ENCODE results near the gene NRP2.
A peak's percentile ranks its signal among the peaks of the same experiment; 100 is the strongest.

Gene NRP2

DNA sequence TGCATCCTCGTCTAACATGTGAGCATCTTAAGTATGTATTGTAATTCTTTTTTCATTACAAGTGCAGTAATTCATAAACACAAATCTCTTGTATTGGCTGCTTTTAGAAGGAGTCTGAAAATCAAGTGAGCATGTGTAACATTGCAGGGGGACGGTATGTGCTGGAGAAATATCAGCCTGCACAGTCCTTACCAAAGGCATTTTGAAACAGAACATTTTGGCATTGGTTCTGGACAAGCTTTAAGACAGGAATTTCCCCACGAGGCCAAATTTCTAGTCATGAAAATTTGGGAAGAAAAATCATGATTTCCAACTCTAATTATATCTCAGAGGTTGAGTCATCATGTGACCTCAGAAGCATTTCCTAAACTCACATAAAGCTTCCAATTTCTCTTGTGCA lies 24.7 kb upstream of the NRP2 start:
- DNase-seq (ENCODE audit: extremely low spot score, insufficient read length, low read depth): no peak
- FAIRE-seq: no peak

DNA sequence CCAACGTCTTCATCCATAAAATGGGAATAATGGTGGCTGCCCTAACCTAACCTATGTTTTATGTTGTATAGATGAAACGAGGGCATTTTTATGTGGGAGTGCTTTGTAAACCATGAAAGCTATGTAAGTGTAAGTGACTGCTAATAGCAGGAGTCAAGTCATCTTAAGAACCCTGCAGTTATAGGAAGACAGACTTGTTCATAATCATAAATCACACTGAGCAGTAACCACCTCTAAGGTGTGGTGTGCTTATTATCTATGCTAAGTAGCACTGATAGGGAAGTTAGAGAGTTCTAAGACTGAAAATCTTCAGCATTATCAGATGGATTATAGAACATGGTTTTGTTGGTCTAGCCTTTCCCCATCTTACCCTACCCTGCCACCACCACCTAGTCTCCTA lies 24.2 kb upstream of the NRP2 start:
- FAIRE-seq: no peak

DNA sequence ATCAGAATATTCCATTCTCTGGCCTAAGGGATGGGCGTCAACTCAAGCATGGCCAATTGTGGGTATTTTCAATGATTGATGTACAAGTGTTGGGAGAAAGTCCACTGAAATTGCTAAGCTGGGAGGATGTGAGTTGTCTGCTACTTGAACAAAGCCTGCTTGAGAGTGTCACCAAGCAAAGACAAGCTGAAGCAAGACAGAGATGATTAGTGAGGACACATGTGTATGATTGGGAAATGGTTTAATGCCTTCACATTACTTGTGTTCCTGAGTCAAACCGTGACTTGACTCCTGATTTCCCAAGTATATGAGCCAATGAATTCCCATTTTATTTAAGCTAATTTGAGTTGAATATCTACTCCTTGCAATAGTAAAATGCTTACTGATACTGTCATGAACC lies 23.7 kb upstream of the NRP2 start:
- FAIRE-seq: no peak
- DNase-seq (ENCODE audit: extremely low spot score, insufficient read length, low read depth): no peak

More for the DNA sequence above, 24.2 kb upstream of the NRP2 start:
- DNase-seq (ENCODE audit: extremely low spot score, insufficient read length, low read depth): no peak

DNA sequence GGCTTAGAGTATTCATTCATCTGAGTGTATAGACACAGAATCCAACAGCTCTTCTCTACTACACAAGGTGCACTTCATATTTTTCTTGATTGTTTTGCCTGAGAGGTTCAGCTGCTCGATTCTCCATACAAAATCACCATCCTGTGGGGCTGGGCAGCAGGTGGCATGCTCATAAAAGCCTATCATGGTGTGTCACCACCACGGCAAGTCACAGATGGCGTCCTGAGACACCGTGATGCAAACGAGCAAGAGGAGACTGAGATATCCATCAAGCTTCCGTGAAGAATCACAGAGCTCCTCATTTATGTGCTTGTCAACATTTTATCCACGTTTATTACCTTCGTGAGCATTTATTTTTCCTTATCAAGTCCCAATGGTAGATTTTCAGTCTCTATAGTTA lies 22.4 kb upstream of the NRP2 start:
- DNase-seq (ENCODE audit: extremely low spot score, insufficient read length, low read depth) (no peak), FAIRE-seq (no peak)

DNA sequence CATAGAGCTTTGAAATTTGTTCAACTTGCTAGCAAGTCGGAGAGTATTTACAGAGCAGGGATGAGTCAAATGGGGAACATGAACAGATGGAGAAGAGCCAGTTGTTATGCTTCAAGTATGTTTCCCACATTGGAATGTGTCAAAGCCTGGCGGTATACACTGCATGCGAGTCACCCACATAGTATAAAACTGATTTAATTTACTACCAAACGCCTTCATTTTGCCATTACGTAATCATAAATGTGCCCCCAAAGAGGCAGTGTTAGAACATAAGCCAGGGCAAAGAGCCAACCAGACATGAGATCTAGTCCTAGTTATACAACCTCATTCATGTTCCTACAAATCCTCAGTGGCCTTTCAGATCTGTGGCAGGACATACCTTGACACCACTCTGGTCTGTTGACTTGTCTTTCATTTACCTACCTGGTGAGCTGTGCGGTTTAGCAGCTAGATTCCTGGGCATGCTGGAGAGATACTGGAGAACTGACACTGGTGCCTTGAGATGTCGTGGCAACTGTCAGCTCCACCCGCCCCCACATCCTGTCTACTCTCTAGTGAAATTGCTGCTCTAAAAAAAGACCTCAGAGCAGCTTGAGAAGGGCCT lies 21.7 kb upstream of the NRP2 start:
- DNase-seq (ENCODE audit: extremely low spot score, insufficient read length, low read depth) (no peak), FAIRE-seq (peak; percentile 12)

DNA sequence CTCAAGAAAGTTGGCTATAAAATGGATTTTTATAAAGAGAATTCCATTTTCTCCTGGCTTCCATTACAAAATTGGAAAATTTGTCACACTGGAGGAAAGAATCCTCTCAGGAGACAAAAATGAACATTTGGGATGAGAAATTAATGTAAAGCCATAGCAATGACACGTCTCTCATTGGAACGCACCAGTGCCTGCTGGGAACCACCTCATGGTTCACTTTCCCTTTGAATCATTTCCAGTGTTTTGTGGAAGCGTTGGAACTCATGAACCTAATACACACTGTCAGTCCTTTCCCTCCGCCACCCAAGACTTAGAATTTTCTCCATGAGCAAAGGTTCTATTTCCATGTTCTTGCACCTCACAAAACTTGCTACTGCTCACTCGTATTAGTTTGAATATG lies 21.0 kb upstream of the NRP2 start:
- no peak for DNase-seq (ENCODE audit: extremely low spot score, insufficient read length, low read depth)
- FAIRE-seq: no peak

DNA sequence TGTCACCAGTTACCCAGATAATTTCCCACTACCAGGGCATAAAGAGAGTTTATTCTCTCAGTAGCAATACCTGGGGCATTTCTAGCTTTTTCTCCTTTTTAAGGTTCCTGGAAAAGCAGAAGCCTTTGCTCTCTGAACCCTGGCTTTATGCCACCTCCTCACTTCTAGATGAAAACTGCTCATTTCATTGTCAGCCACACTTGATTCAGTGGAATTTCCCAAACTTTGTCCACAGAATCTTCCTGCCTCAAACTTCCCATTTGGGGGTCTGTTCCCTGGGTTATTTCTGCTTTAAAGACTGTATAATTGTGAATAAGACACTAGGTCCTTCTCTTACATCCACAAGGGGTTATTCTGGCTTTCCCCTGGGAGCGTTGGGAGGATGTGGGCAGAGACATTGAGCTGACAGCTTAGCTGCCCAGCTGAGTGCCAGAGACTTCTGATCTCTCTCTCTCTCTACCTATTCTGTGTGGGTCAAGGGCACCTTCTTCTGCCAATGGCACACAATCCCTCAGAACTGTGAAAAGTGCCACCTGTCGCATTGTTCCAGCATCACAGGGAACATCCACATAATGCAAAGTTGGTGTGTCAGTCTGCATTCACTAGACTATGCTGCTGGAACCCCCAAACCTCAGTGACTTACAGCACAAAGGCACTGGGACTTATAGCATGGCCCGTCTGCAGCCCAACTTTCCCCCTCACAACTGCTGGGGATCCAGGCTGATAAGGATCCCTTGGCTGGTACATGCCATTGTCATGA lies 19.9 kb upstream of the NRP2 start:
- FAIRE-seq (no peak), DNase-seq (ENCODE audit: extremely low spot score, insufficient read length, low read depth) (no peak)

DNA sequence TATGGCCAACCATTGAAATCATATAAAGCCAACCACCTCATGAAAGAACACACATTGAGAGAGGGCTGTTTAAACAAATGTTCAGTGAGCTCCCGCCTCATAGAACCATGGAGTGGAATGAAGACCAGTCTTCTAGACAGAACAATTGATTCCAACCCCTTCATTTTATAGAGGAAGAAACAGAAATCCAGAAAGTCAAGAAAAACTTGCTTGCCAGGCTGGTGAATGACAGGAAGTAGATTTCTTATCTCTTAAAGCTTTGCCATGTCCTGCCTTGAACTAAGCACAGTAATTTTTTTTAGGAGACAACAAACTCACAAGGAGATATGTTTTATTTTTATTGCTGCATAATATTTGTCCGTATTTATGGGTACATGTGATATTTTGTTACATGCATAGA lies 16.5 kb upstream of the NRP2 start:
- no peak for DNase-seq (ENCODE audit: extremely low spot score, insufficient read length, low read depth)
- FAIRE-seq: no peak

DNA sequence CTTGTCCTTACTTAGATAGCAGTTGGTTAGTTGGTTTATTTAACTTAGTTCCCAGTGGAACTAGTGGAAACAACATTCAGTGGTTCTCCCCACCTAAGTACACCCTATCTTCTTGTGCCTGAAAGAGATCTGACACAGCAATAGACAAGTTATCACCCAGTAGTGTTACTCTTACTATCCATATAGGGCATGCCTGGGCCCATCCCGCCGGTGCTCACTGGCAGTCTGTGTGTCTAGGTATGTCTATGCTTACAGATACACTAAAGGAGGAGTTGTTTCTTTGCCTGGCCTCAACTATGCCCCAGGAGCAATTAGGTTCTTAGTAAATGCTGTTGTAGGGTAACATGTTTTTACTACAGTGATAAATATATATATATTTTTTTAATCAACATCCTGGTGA lies 12.0 kb upstream of the NRP2 start:
- DNase-seq (ENCODE audit: extremely low spot score, insufficient read length, low read depth) (no peak), FAIRE-seq (no peak)

DNA sequence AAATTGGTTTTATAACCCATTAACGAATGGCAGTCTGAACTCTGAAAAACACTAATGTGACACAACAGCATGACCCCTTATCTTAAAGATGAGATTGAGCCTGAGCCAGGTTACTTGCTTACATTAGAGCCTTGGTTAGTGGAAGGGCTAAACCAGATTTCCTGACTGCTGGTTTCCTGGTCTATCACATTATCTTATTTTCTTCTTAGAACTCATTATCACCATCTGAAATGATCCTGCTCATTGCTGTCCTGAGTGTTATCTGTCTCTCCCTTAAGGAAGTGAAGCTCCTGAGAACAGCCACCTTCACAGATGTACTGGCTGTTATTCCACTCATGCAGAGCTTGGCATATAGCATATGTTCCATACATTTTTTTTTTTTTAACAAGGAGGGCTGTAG lies 9.0 kb upstream of the NRP2 start:
- no peak for DNase-seq (ENCODE audit: extremely low spot score, insufficient read length, low read depth)
- no peak for FAIRE-seq

DNA sequence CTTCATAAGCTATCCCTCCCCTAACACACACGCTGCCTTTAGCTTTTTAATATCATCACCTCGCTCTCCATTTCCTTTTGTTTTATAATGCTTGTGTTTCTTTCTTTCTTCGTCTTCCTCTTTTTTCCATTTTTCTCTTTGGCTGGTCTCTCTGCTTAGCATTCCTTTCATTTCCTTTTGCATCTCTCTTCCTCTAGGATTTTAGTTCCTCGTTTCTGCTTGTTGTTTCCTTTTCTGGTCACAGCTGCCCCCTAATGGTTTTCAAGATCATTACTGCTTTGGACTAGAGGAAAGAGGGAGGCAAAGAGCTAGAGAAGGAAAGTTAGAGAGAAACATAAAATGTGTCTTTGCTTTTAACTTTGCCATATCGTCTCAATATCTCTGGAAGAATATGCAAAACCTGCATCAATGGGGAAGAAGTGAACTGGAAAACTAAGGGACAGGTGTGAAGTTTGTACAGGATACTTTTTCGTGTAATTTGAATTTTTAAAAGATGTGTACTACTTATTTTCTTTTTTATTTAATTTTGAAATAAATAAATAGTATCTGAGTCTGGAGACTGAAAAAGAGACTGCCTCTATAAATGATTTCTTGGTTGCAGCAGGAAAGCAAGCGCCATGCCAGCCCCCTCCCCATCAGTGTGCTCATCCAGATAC lies 6.3 kb upstream of the NRP2 start:
- DNase-seq (ENCODE audit: extremely low spot score, insufficient read length, low read depth): no peak
- FAIRE-seq: peak; percentile 75

DNA sequence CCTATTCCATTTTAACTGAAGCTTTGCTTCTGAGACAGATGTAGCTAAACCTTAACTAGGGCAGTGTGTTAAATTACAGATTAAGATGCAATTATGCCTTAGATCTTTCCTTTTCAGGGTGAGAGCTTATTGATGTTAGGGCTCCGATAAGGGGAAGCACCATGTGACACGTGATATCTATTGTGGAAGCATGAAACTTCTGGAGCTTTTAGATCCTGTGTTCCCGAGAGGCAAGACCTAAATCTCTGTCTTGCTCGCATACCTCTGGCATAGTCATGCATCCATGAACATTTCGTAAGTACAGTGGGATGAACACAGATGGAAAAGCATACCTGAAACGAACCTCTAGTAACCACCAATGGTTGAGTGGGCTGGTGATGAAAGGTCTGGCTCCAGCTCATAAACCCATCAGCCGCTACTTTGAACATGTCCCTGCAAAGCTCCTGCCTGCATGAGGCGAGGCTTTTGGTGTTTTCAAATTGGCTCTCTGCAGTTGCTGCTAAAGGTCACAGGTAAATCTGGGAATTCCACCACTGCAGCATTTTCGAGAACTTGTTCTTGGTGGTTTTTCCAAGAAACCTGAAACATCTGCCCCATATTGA lies 3.7 kb upstream of the NRP2 start:
- FAIRE-seq (no peak), DNase-seq (ENCODE audit: extremely low spot score, insufficient read length, low read depth) (no peak)

DNA sequence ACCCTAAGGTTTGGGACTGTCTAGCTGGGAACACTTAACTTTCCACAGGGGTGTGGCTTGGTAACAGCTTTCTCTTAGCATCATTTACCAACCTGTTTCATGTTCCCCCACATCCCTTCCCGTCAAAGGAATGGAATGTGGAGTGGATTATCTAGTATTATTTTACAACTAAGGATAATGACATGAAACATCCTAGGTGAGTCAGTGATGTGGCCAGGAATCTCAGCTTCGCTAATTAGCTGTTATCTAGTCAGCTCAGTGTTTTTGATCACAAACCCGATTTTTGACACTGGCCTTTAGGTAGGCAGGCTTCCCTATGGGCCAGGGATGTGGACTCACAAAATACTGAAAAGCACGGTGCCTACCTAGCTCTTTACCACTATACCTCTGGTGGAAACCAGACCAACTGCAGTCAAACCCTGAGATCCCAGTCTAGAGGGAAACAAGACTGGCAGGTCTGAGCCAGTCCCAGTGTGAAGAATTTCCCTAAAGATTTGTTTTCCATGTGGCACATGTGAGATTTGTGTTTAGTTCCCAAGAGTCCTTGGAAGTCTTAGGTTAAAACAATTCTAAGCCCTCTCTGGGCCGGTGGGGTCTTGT lies 2.8 kb upstream of the NRP2 start:
- no peak for DNase-seq (ENCODE audit: extremely low spot score, insufficient read length, low read depth)
- FAIRE-seq: no peak

DNA sequence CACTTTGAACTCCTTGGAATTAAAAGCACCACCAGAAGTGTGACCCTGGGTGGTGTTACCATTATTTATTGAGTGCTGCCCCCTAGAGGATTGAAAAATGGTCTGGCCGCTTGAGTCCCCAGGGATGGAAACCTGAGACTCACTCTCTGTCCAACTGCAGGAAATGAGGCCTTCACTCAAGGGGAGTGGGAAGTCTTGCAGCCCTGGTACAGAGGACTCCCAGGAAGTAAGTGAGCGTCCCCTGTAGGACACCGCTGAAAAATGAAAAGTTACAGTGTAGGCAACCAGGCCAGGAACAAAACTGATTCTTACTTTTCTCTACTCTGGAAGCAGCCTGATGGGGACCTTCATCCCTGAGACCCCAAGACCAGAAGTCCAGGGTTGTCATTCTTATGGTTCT lies 2.2 kb upstream of the NRP2 start:
- DNase-seq (ENCODE audit: extremely low spot score, insufficient read length, low read depth) (no peak), FAIRE-seq (peak; percentile 90)

DNA sequence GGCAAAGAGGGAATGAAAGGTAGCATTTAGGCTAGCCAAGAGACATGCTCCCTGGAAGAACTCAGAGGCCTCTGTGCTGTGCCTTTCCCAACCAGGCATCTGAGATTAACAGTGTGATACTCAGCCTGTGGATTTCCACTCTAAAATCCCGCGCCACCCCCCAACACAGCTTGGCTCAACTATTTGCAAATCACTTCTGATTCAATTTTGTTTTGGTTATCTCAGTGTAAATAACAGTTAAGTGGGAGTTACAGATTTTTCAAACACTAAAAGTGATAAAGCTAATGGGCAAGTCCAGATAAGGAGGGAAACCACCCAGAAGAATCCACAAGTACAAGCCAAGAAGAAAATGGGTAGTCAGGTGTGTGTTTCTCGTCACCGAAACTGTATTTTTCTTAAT lies 1.4 kb upstream of the NRP2 start:
- FAIRE-seq (no peak), DNase-seq (ENCODE audit: extremely low spot score, insufficient read length, low read depth) (no peak)

DNA sequence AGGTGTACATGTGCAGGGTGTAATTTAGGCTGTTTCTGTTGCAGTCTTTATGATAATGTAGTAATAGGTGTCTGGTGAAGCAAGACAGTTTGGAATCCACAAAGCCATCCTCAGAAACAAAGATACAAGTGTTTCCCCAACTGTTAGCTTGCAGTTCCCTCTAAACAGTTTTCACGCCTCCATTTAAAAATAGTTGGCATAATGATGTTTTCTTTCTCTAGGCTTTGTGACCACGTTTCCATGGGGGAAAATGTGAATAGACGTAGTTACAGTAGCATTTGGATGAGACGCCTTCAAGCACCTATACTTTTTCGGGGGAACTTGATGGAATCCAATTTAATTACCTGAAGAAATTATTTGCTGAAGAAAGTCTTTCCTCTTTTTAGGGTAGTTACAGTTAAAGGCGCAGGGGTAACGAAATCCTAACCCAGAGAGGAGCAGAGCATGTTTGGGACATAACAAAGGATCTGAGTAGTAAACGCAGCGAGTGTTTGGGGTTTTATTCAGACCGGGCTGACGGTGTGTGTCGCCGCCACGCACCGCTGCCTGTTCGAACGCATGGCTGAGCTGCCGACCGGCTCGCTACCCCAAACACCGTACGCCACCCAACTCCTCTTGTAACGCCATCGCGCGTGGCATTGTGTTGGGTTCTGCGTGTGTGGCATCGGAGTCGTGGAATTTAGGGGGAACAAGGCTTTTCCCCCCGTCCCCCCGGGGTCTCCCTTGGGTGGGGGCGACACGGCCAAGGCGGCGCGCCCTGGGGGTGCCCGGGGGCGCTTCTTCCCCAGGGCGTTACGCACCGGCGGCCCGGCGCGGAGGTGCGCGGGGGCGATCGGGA lies 681 bp upstream of the NRP2 start:
- FAIRE-seq (peak; percentile 53), DNase-seq (ENCODE audit: extremely low spot score, insufficient read length, low read depth) (no peak)

DNA sequence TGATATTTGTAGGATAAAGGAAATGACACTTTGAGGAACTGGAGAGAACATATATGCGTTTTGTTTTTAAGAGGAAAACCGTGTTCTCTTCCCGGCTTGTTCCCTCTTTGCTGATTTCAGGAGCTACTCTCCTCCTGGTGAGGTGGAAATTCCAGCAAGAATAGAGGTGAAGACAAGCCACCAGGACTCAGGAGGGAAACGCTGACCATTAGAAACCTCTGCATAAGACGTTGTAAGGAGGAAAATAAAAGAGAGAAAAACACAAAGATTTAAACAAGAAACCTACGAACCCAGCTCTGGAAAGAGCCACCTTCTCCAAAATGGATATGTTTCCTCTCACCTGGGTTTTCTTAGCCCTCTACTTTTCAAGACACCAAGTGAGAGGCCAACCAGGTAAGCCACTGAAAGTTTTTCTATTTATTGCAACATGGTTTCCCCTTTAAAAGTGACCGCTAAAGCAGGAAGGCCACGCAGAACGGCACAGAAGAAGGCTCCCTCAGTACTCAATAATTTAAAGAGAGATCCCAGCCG lies 735 bp downstream of the NRP2 start:
- FAIRE-seq (no peak), DNase-seq (ENCODE audit: extremely low spot score, insufficient read length, low read depth) (no peak)

DNA sequence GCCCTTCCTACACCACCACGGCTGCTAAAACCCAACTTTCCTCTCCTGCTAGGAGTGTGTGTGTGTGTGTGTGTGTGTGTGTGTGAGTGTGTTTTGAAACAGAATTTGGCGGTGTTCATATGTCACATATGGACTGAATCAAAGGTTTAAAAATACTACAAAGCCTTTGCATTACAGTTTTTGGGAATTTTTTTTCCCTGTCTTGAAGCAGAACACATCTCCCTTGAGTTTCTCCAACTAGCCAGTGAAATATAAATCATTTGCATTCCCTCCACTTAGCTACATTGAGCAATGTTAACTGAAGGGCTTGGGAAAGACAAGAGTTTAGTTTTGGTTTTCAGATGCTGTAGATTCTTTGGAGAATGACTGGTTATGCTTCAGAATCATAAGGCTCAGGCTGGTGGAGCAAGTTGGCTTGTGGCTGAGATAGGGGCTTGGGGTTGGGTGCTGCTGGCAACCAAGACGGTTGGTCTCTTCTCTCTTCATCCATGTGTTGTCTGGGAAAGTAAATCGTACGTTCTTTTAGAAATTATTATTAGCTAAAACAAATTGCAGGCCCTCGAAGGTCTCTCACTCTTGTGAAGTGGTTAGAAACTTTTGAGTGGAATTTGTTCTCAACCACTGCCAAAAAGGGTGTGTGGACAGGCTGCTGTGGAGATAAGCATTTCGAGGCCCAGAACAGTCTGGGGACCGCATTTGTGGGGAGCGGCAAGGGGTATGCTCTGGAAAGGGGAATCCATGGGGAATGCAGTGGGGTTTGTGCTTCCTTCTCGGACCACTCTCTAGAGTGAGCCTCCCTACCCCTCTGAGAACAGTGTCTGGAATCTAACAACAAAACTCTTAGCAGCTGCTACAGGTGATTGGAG lies 1.4 kb downstream of the NRP2 start:
- DNase-seq (ENCODE audit: extremely low spot score, insufficient read length, low read depth): no peak
- no peak for FAIRE-seq

DNA sequence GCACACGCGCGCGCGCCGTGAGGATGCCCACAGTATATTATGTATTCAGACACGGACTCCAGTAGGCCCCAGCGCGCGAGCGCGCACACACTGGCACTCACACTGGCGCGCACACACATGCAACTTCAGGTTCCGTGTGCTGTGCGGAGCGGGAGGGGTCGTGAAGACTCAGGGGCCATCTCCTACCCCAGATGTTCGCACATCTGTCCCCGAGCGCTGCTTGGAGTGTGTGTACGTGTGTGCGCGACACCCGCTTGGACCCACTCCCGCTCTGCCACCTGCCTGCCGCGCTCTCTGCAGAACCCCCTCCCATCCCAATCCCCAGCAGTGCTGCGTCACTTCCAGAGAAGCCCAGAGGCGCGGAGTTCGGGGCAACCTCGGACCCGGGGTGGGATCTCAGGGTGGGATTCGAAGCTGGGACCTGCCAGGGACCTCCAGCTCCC lies 2.6 kb downstream of the NRP2 start:
- no peak for FAIRE-seq

More for the DNA sequence above, 2.6 kb downstream of the NRP2 start:
- DNase-seq (ENCODE audit: extremely low spot score, insufficient read length, low read depth): no peak
